Sigmoid colon (tissue), 7 donors: ENCODE results near the gene SNX8. TPM values are rescaled to one million over a fixed set of nuclear protein-coding genes. Genes with fewer than 3 reads are reported as not detected.
A peak's percentile ranks its signal among the peaks of the same experiment; 100 is the strongest.

Experiments
- DNase-seq: peaks from one replicate; pipeline ENCODE4 v3.0.0-alpha.2; 2019
- H3K27ac ChIP-seq, 4 donors: fragments of 200-600 bp; sonication (generic); one replicate each; pipeline ENCODE4 v1.5.1; 2016 to 2019; ENCODE audit warnings: mild to moderate bottlenecking in 1 of 4
- H3K27me3 ChIP-seq, 3 donors: fragments of 200-600 bp; sonication (generic); one replicate each; pipeline ENCODE4 v1.5.1; 2019; ENCODE audit warnings: mild to moderate bottlenecking in 1 of 3
- H3K36me3 ChIP-seq, 4 donors: fragments of 200-600 bp; sonication (generic); one replicate each; pipeline ENCODE4 v1.5.1; 2016 to 2019
- H3K4me1 ChIP-seq, 4 donors: fragments of 200-600 bp; sonication (generic); one replicate each; pipeline ENCODE4 v1.5.1; 2017 to 2019
- H3K4me3 ChIP-seq, 4 donors: fragments of 200-600 bp; sonication (generic); one replicate each; pipeline ENCODE4 v1.5.1; 2017 to 2019; ENCODE audit warnings: mild to moderate bottlenecking in 2 of 4, moderate library complexity in 1 of 4
- H3K9me3 ChIP-seq, 4 donors: fragments of 200-600 bp in 3 of 4; sonication (generic) in 3 of 4; one replicate each; pipeline versions ENCODE4 v1.5.1 to v1.6.1; 2013 to 2019
- CTCF ChIP-seq, 4 experiments: fragments of 450-650 bp in 3 of 4; fragments of 200-600 bp in 1 of 4; IDR thresholded peaks; one replicate each; pipeline ENCODE4 v1.5.1; 2016 to 2019; ENCODE audit warnings: antibody characterized with exemption in 4 of 4, mild to moderate bottlenecking in 3 of 4, moderate library complexity in 2 of 4
- EP300 ChIP-seq, 4 donors: sonication (generic); formaldehyde crosslinking; IDR thresholded peaks; one replicate each; pipeline ENCODE4 v1.6.1; 2017; ENCODE audit warnings: antibody characterized with exemption in 4 of 4
- POLR2A ChIP-seq, 2 donors: fragments of 450-650 bp; IDR thresholded peaks; one replicate each; pipeline ENCODE4 v1.6.1; 2016; ENCODE audit warnings: antibody characterized with exemption in 2 of 2, mild to moderate bottlenecking in 2 of 2, moderate library complexity in 2 of 2
- POLR2AphosphoS5 ChIP-seq, 4 donors: sonication (generic); formaldehyde crosslinking; IDR thresholded peaks; one replicate each; pipeline ENCODE4 v1.6.1; 2017; ENCODE audit warnings: antibody characterized with exemption in 4 of 4
- WGBS, 2 donors: extraction: QIAGEN DNeasy Blood & Tissue Kit; methylation state at CpG; one replicate each; pipeline ENCODE4 v1.1.7; 2013; 5-methylcytosine and 5-hydroxymethylcytosine counted together
- intact Hi-C: fragments of 100-400 bp; cut with DNase I; formaldehyde crosslinking; loops from one replicate; pipeline ENCODE4 v1.15.1; 2023
- polyA plus RNA-seq, 3 donors: library from polyadenylated mRNA; stranded (reverse); fragments of 200-250 nt; gene quantifications; one replicate each; pipeline ENCODE4 v1.2.3, GENCODE V29; 2013
- total RNA-seq, 4 donors: library from RNA; depleted of rRNA; stranded (reverse); fragments of >200 nt; gene quantifications; one replicate each; pipeline ENCODE4 v1.1.0, GENCODE V29; 2016
- donor health status: healthy with polysubstance abuse.
- donor health status: Bipolar disorder and iron deficiency.
- donor health status: healthy.

The SNX8 gene
- total and polyA plus RNA-seq, 7 donors, result 5.3 to 23.1 (median 10.2) TPM

DNA sequence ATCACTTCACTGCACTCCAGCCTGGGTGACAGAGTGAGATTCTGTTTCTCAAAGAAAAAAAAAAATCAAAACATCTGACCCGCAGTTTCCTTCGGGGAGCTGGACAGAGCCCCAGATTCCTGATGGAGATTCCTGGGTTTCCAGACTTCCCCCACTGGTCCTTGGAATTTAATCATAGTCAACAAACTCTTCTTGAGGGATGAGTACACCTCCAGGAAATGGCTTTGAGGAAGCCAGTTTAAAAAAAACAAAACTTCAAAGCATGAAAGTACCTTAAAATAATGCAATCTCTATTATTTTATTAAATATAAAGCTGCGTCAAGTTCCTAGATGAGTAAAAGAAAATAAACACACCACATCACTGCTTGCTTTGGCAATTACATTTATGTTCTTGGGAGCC is 80.3 kb downstream of the SNX8 start:
- no peaks in the 10 kb centered on the region for H3K9me3 ChIP-seq
- peaks cover 0 to 56% (median 20%) of the 10 kb centered on the region in 4 donors for H3K36me3 ChIP-seq
- WGBS, 2 donors, result 80 to 89% methylated on average over 3 of the region's 3 CpGs
- no peak for TF ChIP-seq EP300 (IDR thresholded peaks at IDR 0.05)
- TF ChIP-seq CTCF (IDR thresholded peaks at IDR 0.05), result no peak
- TF ChIP-seq POLR2AphosphoS5 (IDR thresholded peaks at IDR 0.05), result no peak
- no peak for TF ChIP-seq POLR2A (IDR thresholded peaks at IDR 0.05)
- no peak overlapping the region for H3K27ac ChIP-seq
- intact Hi-C loops, result loop anchor here (2.0 kb wide), 1 partner anchor 121 kb away; the partner anchor contains the start of gene EIF3B
- DNase-seq, result no peak
- no peak overlapping the region for H3K4me3 ChIP-seq
- H3K27me3 ChIP-seq, result no peaks in the 10 kb centered on the region
- peaks cover 0 to 25% (median 24%) of the 10 kb centered on the region in 4 donors for H3K4me1 ChIP-seq

DNA sequence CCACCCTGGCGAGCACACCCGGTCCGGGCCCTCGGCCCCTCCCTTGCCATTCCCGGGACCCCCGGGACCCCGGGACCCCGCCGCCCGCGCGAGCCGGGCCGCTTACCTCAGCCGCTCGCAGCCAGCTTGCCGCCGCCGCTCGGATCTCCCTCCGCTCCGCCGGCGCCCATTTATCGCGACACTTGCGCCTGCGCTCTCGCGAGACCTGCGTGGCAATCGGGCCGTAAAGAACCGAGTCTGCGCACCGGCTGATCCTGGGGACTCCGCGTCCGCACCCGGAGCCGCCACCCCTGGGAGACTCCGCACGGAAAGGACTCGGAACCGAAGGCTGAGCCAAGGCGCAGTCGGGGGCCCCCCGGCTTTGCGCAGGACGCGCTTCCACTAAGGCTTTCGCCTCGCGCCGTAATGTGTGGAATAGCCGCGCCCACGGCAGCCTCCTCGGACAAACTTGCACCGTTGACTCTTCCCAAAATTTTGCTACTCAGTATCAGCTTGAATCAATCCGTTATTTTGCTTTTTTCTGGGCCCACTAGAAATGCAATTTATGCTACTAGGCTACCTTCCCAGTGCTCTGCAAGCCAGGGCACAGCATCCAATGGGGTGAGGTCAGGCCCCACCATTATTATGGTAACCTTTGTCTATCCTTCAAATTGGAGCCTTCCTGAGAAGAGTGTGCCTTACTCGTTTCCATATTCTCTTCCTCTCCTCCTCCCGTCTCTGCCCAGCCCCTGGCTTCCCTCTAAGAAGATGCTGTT is 81.3 kb downstream of the SNX8 start, which contains the start of gene MAD1L1:
TSS of gene MAD1L1 (minus strand) at position 180 of the 755 bp plus-strand sequence. CDS start 2,812 bp downstream, outside the sequence.
- no peaks in the 10 kb centered on the region for H3K27me3 ChIP-seq
- H3K4me1 ChIP-seq, result peaks cover 0 to 25% (median 24%) of the 10 kb centered on the region in 4 donors
- peaks cover 0 to 50% (median 15%) of the 10 kb centered on the region in 4 donors for H3K36me3 ChIP-seq
- H3K4me3 ChIP-seq, result peak within 1 kb of the TSS; percentile 74 to 99 (median 86)
- DNase-seq, result peak; percentile 95
- 1% methylated on average over 63 of the region's 63 CpGs for whole genome bisulfite sequencing, 2 donors
- no peaks in the 10 kb centered on the region for H3K9me3 ChIP-seq
- intact Hi-C loops, result loop anchor here (2.0 kb wide), 1 partner anchor 122 kb away; the partner anchor contains the start of gene EIF3B
- TF ChIP-seq POLR2AphosphoS5 (IDR thresholded peaks at IDR 0.05), result peak in 3 of 4 donors; percentile 26 to 63 (median 27)
- no peak for TF ChIP-seq POLR2A (IDR thresholded peaks at IDR 0.05)
- H3K27ac ChIP-seq, result peak within 1 kb of the TSS; percentile 78 to 81 (median 80)

- intact Hi-C loops, result loop anchor here (2.0 kb wide), 1 partner anchor 123 kb away; the partner anchor contains the start of gene EIF3B
- H3K9me3 ChIP-seq, result no peaks in the 10 kb centered on the region
- 2% methylated on average over 46 of the region's 46 CpGs for WGBS, 2 donors
- TF ChIP-seq POLR2A (IDR thresholded peaks at IDR 0.05), result no peak
- no peak for TF ChIP-seq EP300 (IDR thresholded peaks at IDR 0.05)
- no peak for TF ChIP-seq CTCF (IDR thresholded peaks at IDR 0.05)
- H3K4me1 ChIP-seq, result peaks cover 0 to 25% (median 24%) of the 10 kb centered on the region in 4 donors
- H3K27me3 ChIP-seq, result no peaks in the 10 kb centered on the region
- H3K27ac ChIP-seq, result peak overlapping the region; percentile 78 to 81 (median 80)
- peaks cover 0 to 47% (median 17%) of the 10 kb centered on the region in 4 donors for H3K36me3 ChIP-seq
- no peak for DNase-seq
- peak overlapping the region; percentile 74 to 99 (median 86) for H3K4me3 ChIP-seq
These were observed 82.1 kb downstream of the SNX8 start for GRCh38 chr7:2231992-2232765.

GRCh38 chr7:2230882-2231281 is 83.4 kb downstream of the SNX8 start:
- no peaks in the 10 kb centered on the region for H3K27me3 ChIP-seq
- no peak for DNase-seq
- WGBS, 2 donors, result 45 to 84% methylated on average over 9 of the region's 9 CpGs
- H3K27ac ChIP-seq, result no peak overlapping the region
- intact Hi-C loops, result no loop called here
- no peak overlapping the region for H3K4me3 ChIP-seq
- H3K9me3 ChIP-seq, result no peaks in the 10 kb centered on the region
- TF ChIP-seq EP300 (IDR thresholded peaks at IDR 0.05), result no peak
- TF ChIP-seq CTCF (IDR thresholded peaks at IDR 0.05), result no peak
- no peak for TF ChIP-seq POLR2A (IDR thresholded peaks at IDR 0.05)
- TF ChIP-seq POLR2AphosphoS5 (IDR thresholded peaks at IDR 0.05), result no peak
- peaks cover 0 to 25% (median 24%) of the 10 kb centered on the region in 4 donors for H3K4me1 ChIP-seq
- H3K36me3 ChIP-seq, result peaks cover 0 to 50% (median 23%) of the 10 kb centered on the region in 4 donors

DNA sequence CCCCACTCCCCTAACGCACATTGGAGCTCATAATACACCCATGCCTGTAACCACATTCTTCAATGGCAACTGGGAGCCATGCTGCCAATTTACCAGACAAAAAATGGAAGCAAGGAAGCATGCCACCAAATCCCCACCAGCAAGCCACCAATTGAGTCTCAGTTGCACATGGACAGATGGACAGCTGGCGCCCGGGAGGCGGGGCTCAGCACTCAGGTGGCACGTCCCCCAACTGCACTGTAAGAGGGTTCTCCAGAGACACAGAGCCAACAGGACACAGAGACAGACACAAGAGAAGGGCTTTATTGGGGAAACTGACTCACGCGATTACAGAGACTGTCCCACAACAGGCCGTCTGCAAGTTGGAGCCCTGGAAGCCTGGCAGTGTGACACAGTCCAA is 84.0 kb downstream of the SNX8 start:
- TF ChIP-seq POLR2AphosphoS5 (IDR thresholded peaks at IDR 0.05) (no peak), CTCF (IDR thresholded peaks at IDR 0.05) (no peak), POLR2A (IDR thresholded peaks at IDR 0.05) (no peak), EP300 (IDR thresholded peaks at IDR 0.05) (no peak)
- intact Hi-C loops, result no loop called here
- H3K27ac ChIP-seq, result no peak overlapping the region
- peaks cover 0 to 53% (median 28%) of the 10 kb centered on the region in 4 donors for H3K36me3 ChIP-seq
- 94 to 96% methylated on average over 8 of the region's 8 CpGs for WGBS, 2 donors
- H3K4me3 ChIP-seq, result no peak overlapping the region
- H3K4me1 ChIP-seq, result peaks cover 0 to 25% (median 24%) of the 10 kb centered on the region in 4 donors
- H3K27me3 ChIP-seq, result no peaks in the 10 kb centered on the region
- no peak for DNase-seq
- H3K9me3 ChIP-seq, result no peaks in the 10 kb centered on the region
